ENCODE data around the gene SMAP1.

The SMAP1 gene

DNA sequence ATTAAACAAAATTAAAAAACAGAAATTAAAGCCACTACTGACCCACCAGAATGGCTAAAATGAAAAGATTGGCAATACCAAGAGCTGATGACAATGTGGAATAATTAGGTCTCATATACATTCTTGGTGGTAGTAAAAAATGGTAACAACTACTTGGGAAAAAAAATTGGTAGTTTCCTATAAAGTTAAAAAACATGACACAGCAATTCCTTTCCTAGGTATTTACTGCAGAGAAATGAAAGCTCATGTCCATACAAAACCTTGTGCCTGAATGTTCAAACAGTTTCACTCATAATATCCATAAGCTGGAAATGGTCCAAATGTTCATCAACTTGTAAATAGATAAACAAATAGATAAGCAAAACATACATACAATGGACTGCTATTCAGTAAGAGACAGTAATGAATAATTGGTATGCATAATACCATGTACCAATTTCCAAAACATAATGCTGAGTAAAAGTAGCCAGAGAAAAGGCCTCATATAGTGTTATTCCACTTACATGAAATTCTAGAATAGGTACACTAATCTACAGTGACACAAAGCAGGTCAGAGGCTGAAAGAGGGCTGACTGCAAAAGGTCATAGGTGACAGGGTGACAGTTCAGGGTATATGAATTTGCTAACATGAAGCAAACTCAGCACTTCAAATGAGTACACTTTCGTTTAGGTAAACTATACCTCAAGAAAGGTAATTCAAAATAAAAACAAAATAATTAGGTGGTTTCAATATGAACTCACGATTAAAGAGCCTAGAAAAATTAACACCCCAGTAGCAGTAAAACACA, 236.2 kb downstream of the SMAP1 start:
- no peak for DNase-seq

DNA sequence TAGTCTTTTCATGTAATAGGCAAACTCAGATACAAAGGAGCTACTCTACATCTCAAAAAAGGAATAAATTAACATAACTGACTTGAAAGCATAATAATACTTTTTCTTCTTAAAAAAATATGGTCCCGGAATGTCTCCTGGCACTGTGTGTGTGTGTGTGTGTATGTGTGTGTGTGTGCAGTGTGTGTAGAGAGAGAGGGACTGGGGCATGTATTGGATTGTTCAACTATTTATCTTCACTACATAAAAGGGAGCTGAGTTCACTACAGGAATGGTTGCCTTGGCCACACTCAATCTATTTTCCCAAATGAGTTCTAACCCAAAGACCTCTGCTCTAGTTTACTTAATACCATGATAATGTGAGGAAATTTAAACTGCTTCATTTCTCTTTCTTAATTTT, 238.1 kb downstream of the SMAP1 start:
- DNase-seq = no peak

Measured in activated CD4-positive, CD25-positive, alpha-beta regulatory T cell treated with anti-CD3 and anti-CD28 coated beads, Interleukin-2, amount 50 U/mL, for 72 hours (primary cell).